ENCODE results near the gene CHD9.

The CHD9 gene

GRCh38 chr16:53142823-53143568, 88.2 kb downstream of the CHD9 start (continued):
- TF ChIP-seq ZNF488 (tag by site-specific recombination; IDR thresholded peaks at IDR 0.05) = no peak
- TF ChIP-seq SCRT2 (tag by site-specific recombination; IDR thresholded peaks at IDR 0.05) = peak; percentile 91
- no peak for TF ChIP-seq ZNF544 (tag by site-specific recombination; IDR thresholded peaks at IDR 0.05)
- TF ChIP-seq ZNF623 (tag by site-specific recombination; IDR thresholded peaks at IDR 0.05) = peak; percentile 85
- TF ChIP-seq ZNF404 (tag by site-specific recombination; IDR thresholded peaks at IDR 0.05) = peak; percentile 87; the same call in 1 of the 2 replicates
- TF ChIP-seq ZNF426 (tag by site-specific recombination; IDR thresholded peaks at IDR 0.05) = peak; percentile 90
- no peak for TF ChIP-seq ZNF114 (tag by site-specific recombination; IDR thresholded peaks at IDR 0.05)
- no peak for TF ChIP-seq ZNF670 (tag by site-specific recombination; IDR thresholded peaks at IDR 0.05; ENCODE audit: low read depth)
- peak; percentile 89 for TF ChIP-seq ZBTB11 (tag by site-specific recombination; conservative IDR thresholded peaks at IDR 0.05; ENCODE audit: low read depth)
- no peak for TF ChIP-seq ZNF660 (tag by site-specific recombination; IDR thresholded peaks at IDR 0.05)
- peak; percentile 20; the same call in 1 of the 2 replicates for TF ChIP-seq ZNF157 (tag by site-specific recombination; IDR thresholded peaks at IDR 0.05)
- TF ChIP-seq ZNF561 (tag by site-specific recombination; IDR thresholded peaks at IDR 0.05; ENCODE audit: borderline replicate concordance) = no peak
- no peak for TF ChIP-seq ZNF202 (tag by site-specific recombination; IDR thresholded peaks at IDR 0.05; ENCODE audit: borderline replicate concordance)
- TF ChIP-seq ZNF239 (tag by site-specific recombination; IDR thresholded peaks at IDR 0.05) = no peak
- TF ChIP-seq SP3 (tag by site-specific recombination; IDR thresholded peaks at IDR 0.05) = no peak
- TF ChIP-seq ZNF416 (tag by site-specific recombination; IDR thresholded peaks at IDR 0.05) = no peak
- TF ChIP-seq ZNF354C (tag by site-specific recombination; IDR thresholded peaks at IDR 0.05; ENCODE audit: borderline replicate concordance, low read depth) = no peak

- H3K4me1 ChIP-seq (ENCODE audit: control insufficient read depth, insufficient read depth, low read length) = peaks cover 3% of the 10 kb centered on the region; the same call in 1 of the 2 replicates
- ChIA-PET CTCF (interaction anchor here (0.6 kb wide), 1 partner anchor 12 kb away, joined by 3 read pairs; no protein-coding TSS in a partner anchor), POLR2A (no interaction called here)
- H3K36me3 ChIP-seq (ENCODE audit: control insufficient read depth in 2 of 2, insufficient read depth in 1 of 2, low read length in 2 of 2) = no peaks in the 10 kb centered on the region
- H3K27ac ChIP-seq (ENCODE audit: extremely low read depth, low read depth, low read length) = no peak overlapping the region
- no peaks in the 10 kb centered on the region for H3K9me3 ChIP-seq (ENCODE audit: control insufficient read depth, insufficient read depth, low read depth, low read length)
- no peak overlapping the region for H3K4me3 ChIP-seq (ENCODE audit: low read depth, low read length)
- no peak for TF ChIP-seq ZNF785 (tag by site-specific recombination; IDR thresholded peaks at IDR 0.05)
- no peak for TF ChIP-seq HOXD13 (CRISPR knock-in tag; IDR thresholded peaks at IDR 0.05; ENCODE audit: borderline replicate concordance)
- no peak for TF ChIP-seq ZIC2 (tag by site-specific recombination; IDR thresholded peaks at IDR 0.05)
- no peak for TF ChIP-seq BCL11B (tag by site-specific recombination; IDR thresholded peaks at IDR 0.05; ENCODE audit: low read depth)
- TF ChIP-seq HOXA7 (CRISPR knock-in tag; IDR thresholded peaks at IDR 0.05; ENCODE audit: borderline replicate concordance) = no peak
- no peak for TF ChIP-seq ZNF26 (tag by site-specific recombination; IDR thresholded peaks at IDR 0.05)
Measured at GRCh38 chr16:53147500-53148065, 92.8 kb downstream of the CHD9 start.

Measured in HEK293 (cell line).